SU-DHL-6 (cell line): ENCODE measurements around the gene HOXC5.

Source experiments
- H2AFZ ChIP-seq: fragments of 200-600 bp; sonication (generic); 2 replicates; pipeline ENCODE4 v1.6.1; 2014; ENCODE audit warnings: low read depth, mild to moderate bottlenecking, moderate library complexity, mixed read lengths, antibody characterized with exemption, low read length; ENCODE audit not compliant: severe bottlenecking
- H3F3A ChIP-seq: fragments of 200-600 bp; shearing (Covaris generic); 2 replicates; pipeline ENCODE4 v1.6.0; 2016; ENCODE audit warnings: antibody characterized with exemption, mild to moderate bottlenecking; ENCODE audit not compliant: insufficient read depth
- H3K27ac ChIP-seq: fragments of 200-600 bp; sonication (generic); 2 replicates; pipeline ENCODE4 v1.5.1; 2016; ENCODE audit warnings: low read depth, mild to moderate bottlenecking, low read length, moderate library complexity, mixed read lengths
- H3K27me3 ChIP-seq: fragments of 200-600 bp; sonication (generic), shearing (Covaris generic); 2 replicates; pipeline ENCODE4 v1.6.0; 2014; ENCODE audit warnings: mild to moderate bottlenecking, low read length
- H3K36me3 ChIP-seq: fragments of 200-600 bp; sonication (generic); 2 replicates; pipeline ENCODE4 v1.6.1; 2014; ENCODE audit warnings: mild to moderate bottlenecking, low read length, mixed read lengths
- H3K4me2 ChIP-seq: fragments of 300-600, 200-600 bp; shearing (Covaris generic), sonication (generic); 2 replicates; pipeline ENCODE4 v1.6.0; 2014; ENCODE audit warnings: low read length, low read depth, mild to moderate bottlenecking; ENCODE audit not compliant: poor library complexity, severe bottlenecking
- H3K4me3 ChIP-seq: fragments of 200-600 bp; sonication (generic); 2 replicates; pipeline ENCODE4 v1.5.1; 2014; ENCODE audit warnings: antibody characterized with exemption, low read length, mild to moderate bottlenecking, mixed read lengths; ENCODE audit not compliant: insufficient read depth, poor library complexity, severe bottlenecking
- H3K79me2 ChIP-seq: fragments of 200-600 bp; sonication (generic); 2 replicates; pipeline ENCODE4 v1.6.1; 2014; ENCODE audit warnings: mild to moderate bottlenecking, low read length, moderate library complexity; ENCODE audit not compliant: insufficient read depth
- H3K9ac ChIP-seq: fragments of 200-600 bp; sonication (generic); 2 replicates; pipeline ENCODE4 v1.7.0; 2014; ENCODE audit warnings: mild to moderate bottlenecking, low read length
- H3K9me2 ChIP-seq: fragments of 200-600 bp; sonication (generic); replicated peaks from 2 replicates; pipeline ENCODE4 v1.6.1; 2014; ENCODE audit warnings: low read length; ENCODE audit not compliant: insufficient read depth
- H3K9me3 ChIP-seq: fragments of 200-600 bp; sonication (generic); 2 replicates; pipeline ENCODE4 v1.6.1; 2014; ENCODE audit warnings: low read length, mixed read lengths; ENCODE audit not compliant: insufficient read depth
- H4K20me1 ChIP-seq: fragments of 200-600 bp; sonication (generic); 2 replicates; pipeline ENCODE4 v1.6.1; 2014; ENCODE audit warnings: low read depth, mild to moderate bottlenecking, antibody characterized with exemption, low read length, moderate library complexity, mixed read lengths
- CTCF ChIP-seq: fragments of 200-600 bp; sonication (generic); IDR thresholded peaks from one replicate; pipeline ENCODE4 v1.5.1; 2017; ENCODE audit warnings: antibody characterized with exemption, mild to moderate bottlenecking, low read length, moderate library complexity; ENCODE audit not compliant: insufficient read depth, poor library complexity, severe bottlenecking
- EZH2phosphoT487 ChIP-seq: fragments of 200-600 bp; sonication (generic), shearing (Covaris generic); conservative IDR thresholded peaks from 2 replicates; pipeline ENCODE4 v1.6.1; 2018; ENCODE audit warnings: mild to moderate bottlenecking, antibody characterized with exemption, low read length, moderate library complexity, mixed read lengths

HOXC5 gene

GRCh38 chr12:54038284-54038870 lies 5.5 kb downstream of the HOXC5 start:
- no peak overlapping the region for H2AFZ ChIP-seq
- H3K36me3 ChIP-seq, result no peaks in the 10 kb centered on the region
- H3K4me3 ChIP-seq, result no peak overlapping the region
- H3F3A ChIP-seq, result no peaks in the 10 kb centered on the region
- no peak for TF ChIP-seq CTCF
- no peak for TF ChIP-seq EZH2phosphoT487
- no peaks in the 10 kb centered on the region for H3K27me3 ChIP-seq
- H3K9me2 ChIP-seq, result no peaks in the 10 kb centered on the region
- no peaks in the 10 kb centered on the region for H4K20me1 ChIP-seq
- H3K9ac ChIP-seq, result no peak overlapping the region
- no peak overlapping the region for H3K27ac ChIP-seq
- no peaks in the 10 kb centered on the region for H3K9me3 ChIP-seq
- no peaks in the 10 kb centered on the region for H3K79me2 ChIP-seq
- H3K4me2 ChIP-seq, result no peak overlapping the region

- no peaks in the 10 kb centered on the region for H3K36me3 ChIP-seq
- H3K4me2 ChIP-seq, result no peak overlapping the region
- H3K4me3 ChIP-seq, result no peak overlapping the region
- H3K27ac ChIP-seq, result no peak overlapping the region
- H3K79me2 ChIP-seq, result no peaks in the 10 kb centered on the region
- no peak overlapping the region for H3K9ac ChIP-seq
- H3F3A ChIP-seq, result no peaks in the 10 kb centered on the region
- H2AFZ ChIP-seq, result no peak overlapping the region
- no peaks in the 10 kb centered on the region for H3K9me3 ChIP-seq
- no peaks in the 10 kb centered on the region for H4K20me1 ChIP-seq
- TF ChIP-seq CTCF, result no peak
- TF ChIP-seq EZH2phosphoT487, result no peak
- no peaks in the 10 kb centered on the region for H3K9me2 ChIP-seq
- no peaks in the 10 kb centered on the region for H3K27me3 ChIP-seq
Measured at GRCh38 chr12:54038871-54039414, 6.1 kb downstream of the HOXC5 start.

- H3K4me3 ChIP-seq, result no peak overlapping the region
- no peaks in the 10 kb centered on the region for H3F3A ChIP-seq
- no peaks in the 10 kb centered on the region for H4K20me1 ChIP-seq
- no peak overlapping the region for H3K9ac ChIP-seq
- H3K9me3 ChIP-seq, result no peaks in the 10 kb centered on the region
- H3K79me2 ChIP-seq, result no peaks in the 10 kb centered on the region
- H3K27me3 ChIP-seq, result no peaks in the 10 kb centered on the region
- H3K36me3 ChIP-seq, result no peaks in the 10 kb centered on the region
- no peaks in the 10 kb centered on the region for H3K9me2 ChIP-seq
- no peak for TF ChIP-seq CTCF
- no peak for TF ChIP-seq EZH2phosphoT487
- no peak overlapping the region for H3K27ac ChIP-seq
- no peak overlapping the region for H3K4me2 ChIP-seq
- peak overlapping the region; percentile 79 for H2AFZ ChIP-seq
Measured at GRCh38 chr12:54039417-54040147, 6.7 kb downstream of the HOXC5 start.
